Urothelium cell line (cell line): ENCODE measurements around the gene SDC1.
A peak's percentile ranks its signal among the peaks of the same experiment; 100 is the strongest.

Source experiments
- DNase-seq: peaks from one replicate; pipeline ENCODE4 v3.0.0; 2011; ENCODE audit warnings: low spot score, mixed read lengths
- FAIRE-seq: peaks from 2 replicates; lab custom pipeline; 2011; peaks lifted over from hg19 to GRCh38; lab: Jason Lieb, UNC

The SDC1 gene

GRCh38 chr2:20186078-20186854 is 38.7 kb downstream of the SDC1 start:
- DNase-seq (peak; percentile 51), FAIRE-seq (peak; percentile 23)

DNA sequence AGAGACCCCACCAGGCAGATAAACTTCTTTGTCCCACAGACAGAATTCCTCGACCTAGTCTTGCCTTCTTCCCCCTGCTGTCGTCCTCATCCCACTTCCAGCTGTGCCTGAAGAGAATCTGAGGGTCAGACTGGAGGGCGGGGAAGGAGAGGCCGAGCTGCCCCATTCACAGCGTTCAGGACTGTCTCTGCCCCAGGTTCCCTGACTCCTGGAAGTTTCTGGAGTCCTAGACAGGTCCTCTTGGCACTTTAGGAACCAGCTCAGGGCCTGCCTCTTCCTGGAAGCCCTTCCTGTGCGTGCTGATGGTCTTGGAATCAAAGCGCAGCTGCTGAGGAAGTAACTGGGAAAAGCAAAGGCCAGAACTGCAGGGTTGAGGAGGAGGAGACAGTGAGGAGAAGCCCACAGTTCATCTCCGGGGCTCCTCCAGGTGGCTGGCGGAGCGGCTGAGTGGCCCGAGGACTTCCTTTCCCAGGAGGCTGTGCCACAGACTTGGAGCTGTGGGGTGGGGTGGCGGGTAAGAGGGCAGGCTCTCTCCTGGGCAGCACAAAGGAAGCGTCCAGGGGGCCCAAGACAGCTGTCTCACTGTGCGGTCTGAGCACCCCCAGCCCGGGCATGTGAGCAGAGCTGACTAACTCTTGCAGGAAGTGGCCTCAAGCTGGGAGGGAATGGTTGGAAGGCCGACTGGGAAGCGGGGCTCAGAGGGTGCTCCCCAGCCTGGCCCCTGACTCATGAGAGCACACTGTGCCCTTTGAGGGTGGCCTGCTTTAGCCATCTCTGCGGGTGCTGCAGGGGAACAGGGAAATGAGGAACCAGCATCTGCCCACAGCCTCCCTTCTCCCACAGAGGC is 39.5 kb downstream of the SDC1 start:
- FAIRE-seq (no peak), DNase-seq (peak; percentile 32)

DNA sequence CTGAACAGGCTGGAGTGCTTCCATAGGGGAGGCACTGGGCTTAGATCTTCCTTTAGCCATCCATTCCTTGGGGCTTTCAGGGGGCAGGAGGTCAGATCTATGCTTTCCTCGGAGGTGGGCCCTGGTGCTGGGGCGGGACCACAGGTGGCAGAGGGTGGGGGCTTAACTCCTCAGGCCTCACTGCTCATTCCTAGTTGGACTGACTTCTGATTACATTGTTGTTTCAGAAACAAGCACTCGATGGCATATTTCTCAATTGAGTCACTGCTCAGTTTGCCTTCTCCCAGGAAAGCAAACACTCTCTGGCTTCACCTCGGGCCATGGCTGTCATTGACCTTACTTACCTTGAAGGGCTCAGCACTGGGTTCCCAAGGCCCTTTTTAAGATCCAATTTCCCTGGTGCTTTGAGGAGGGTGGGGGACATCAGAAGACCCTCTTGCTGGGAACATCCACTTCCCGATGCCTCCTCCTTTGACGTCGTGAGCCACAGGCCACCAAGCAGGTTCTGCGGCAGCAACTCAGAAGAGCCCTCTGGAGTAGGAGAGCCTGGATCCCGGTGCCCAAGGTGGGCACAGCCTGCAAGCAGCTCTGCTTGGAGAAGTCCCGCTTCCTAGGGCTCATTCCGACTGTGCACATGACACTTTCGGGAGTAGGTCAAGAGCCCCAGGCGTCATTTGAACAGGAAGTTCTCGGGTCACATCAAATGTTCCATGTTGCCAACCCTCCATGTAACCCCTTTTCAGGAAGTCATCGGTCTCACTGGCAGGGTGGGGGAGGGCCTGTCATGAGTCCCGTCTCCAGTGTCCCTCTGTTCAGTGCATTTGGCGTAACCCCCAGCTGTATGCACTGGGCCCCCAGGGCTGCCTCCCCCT is 40.6 kb downstream of the SDC1 start:
- DNase-seq (peak; percentile 74), FAIRE-seq (no peak)

DNA sequence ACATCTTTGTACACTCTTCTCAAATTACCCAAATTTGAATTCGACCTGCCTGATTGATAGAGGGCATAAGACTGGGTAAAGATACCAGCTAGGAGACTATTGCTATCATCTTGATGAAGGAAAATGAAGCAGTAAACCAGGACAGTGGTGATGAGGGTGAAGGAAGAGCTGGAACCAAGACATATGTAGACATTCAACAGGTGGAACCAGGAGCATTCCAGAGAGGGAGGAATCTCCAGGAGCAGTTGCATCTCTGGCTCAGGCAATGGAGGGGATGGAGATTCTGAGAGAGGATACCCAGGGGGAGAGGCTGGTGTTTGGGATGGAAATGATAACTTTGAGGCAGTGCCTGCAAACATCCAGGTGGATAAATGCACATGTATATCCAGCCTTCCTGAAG is 41.6 kb downstream of the SDC1 start:
- FAIRE-seq, result no peak

DNA sequence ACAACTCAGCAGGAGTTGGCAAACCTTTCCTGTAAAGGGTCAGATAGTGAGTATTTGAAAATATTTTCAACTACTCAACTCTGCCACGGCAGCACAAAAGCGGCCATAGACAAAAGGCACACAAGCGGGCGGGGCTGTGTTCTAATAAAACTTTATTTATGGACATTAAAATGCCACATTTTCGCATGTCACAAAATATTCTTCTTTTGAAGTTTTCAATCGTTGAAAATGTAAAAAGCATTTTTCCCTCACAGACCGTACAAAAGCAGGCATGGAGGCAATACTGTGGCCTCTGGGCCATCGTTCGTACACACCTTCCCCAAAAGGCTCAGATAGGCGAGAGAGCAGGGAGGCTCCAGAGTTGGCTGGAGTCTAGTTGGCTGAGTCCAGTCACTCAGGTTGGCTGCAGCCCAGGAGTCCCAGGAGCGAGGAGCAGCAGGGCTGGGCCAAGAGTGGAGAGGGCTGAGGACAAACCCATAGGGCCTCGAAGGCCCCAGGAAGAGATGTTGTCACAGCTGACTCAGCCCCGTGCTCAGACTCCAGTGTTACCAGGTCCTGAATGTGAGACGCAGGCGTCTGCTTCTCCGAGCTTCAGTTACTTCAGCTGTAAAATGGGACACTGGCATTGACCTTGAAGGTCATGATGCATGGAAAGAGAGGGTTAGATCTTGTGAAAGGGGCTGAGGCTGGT is 42.5 kb downstream of the SDC1 start:
- DNase-seq (peak; percentile 72), FAIRE-seq (no peak)

More for the DNA sequence above, 41.6 kb downstream of the SDC1 start:
- no peak for DNase-seq

DNA sequence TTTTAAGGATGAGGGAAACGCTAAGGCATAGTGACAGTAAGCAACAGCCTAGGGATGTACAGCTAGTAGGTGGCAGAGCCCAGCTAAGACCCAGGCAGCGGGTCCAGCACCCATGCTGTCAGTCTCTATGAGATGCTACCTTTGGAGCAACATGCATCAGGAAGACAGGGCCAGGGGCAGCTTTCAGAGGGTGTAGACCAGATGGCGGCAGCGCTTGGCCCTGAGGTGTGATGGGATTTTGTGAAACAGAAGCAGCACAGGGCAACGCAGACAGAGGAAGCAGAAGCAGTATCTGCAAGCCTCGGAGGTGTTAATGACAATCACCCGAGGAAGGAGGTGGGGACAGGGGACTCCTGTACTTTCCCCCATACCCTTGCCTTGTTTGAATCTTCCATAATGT is 43.2 kb downstream of the SDC1 start:
- FAIRE-seq, result no peak
- DNase-seq, result no peak

DNA sequence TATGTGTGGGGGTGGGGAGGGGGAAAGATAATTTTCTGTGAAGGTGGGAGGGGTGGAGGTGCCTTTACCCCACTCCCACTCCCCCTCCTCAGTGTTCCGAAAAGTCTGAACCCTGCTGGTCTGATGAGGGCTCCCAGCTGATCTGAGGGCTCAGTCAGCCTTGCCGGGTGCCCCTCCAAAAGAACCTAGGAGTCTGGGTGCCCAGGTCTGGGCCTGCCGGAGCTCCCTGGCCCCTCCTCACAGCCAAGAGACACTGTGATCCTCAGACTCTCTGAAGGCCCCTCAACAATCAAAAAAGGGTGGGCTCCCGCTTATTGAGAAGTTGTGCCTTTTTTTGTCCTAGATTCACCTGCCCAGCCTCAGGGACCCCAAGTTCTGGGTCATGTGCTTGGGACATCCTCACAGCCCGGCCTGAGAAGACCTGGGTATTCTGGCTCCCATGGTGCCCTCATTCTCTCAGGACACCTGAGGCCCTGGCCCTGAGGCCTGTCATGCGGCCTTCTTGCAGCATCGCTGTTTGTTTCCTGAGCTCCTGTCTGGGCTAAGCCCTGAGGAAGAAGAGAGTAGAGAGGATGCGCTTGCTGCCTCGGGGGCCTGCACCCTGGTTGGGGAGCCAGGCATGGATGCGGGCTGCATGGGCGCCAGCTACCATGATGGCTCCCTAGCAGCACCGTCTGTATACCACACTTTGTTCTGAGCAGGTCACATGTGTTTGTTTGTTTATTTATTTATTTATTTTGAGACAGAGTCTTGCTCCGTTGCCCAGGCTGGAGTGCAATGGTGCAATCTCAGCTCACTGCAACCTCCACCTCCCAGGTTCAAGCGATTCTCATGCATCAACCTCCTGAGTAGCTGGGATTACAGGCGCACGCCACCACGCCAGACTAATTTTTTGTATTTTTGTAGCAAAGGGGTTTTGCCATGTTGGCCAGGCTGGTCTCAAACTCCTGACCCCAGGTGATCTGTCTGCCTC is 44.0 kb downstream of the SDC1 start:
- DNase-seq (no peak), FAIRE-seq (no peak)

DNA sequence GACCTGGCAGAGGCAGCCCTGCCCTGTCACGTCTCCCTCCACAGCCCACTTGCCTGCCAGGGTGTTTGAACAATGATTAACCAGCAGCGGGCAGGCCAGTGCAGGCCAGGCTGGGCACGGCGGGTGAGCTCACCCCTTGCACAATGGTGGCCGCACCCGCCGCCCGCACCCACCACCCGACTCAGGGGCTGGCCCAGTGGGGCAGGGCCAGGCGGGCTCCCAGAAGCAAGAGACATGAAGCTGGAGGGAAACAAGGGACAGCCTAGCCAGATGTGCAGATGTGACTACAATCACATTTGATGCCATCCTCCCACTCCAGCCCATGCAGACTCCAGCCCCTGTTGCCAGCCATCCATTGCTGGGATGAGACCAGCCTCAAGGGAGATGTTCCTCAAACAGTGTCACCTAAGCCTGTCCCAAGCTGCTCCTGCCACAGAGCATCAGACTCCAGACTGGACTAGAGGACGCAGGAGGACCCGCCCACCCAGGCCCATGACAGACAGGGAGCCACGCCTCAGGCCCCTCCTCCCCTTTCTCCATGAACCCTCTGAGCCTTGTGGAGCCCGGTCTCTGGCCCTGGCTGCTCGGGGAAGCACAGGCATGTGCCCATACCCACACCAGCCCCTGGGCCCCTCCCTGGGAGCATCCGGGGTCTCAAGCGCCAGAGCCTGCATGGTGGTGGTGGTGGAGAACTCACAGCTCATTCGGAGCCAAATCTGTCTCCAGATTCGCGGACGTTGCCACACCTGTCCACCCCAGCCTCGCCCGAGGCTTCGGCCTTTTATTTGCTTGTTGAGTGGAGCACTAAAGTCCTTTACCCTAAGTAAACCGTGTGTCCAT is 45.0 kb downstream of the SDC1 start:
- FAIRE-seq (no peak), DNase-seq (no peak)

- DNase-seq, result no peak
- FAIRE-seq, result no peak
Measured at GRCh38 chr2:20179466-20179754, 45.5 kb downstream of the SDC1 start.

- FAIRE-seq (no peak), DNase-seq (no peak)
Measured at GRCh38 chr2:20178666-20179465, 46.1 kb downstream of the SDC1 start.

DNA sequence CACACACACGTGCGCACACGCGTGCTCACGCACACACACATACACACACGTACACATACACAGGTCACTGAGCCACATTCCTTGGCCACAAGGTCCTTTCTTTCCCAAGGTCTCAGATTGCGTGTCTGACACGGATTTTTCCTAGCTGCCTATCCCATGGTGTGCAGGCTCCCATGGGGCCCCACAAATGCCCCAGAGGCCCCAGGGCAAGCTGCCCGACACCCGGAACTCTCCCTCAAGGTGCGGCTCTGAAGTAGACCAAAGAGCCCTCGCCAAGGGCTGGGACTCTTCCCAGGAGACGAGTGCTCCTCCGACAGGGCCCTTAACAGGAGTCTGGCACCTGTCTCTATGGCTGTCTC is 46.7 kb downstream of the SDC1 start:
- FAIRE-seq (no peak), DNase-seq (no peak)

DNA sequence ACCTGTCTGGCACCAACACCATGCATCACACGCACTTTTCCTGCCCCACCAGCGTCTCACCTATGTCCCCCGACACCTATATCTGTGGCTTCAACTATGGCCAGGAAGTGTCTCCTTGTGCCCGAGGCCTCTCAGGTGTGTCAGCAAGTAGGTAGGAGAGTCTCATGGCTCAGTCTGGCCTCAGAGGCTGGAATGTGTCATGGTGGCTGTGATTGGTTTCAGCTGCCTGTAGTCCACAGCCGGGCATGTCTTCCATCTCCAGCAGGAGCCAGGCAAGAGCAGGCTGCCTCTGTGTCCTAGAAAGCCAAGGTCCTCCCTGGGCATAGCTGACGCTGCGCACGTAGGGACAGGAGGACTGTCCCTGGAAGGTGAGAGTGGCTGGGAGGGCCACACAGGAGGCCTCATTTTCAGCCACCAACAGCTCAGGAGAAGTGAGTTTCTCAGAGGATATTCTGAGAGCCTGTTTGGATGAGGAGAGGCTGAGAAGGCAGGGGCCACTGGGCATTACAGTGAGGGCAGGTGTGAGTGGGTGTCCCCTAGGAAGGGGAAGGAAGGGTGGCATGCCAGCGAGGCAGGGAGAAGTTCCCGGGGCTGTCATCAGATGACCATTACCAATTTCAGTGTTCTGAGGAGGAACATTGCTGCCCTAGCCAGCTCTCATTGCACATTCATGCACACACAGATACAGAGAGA is 47.2 kb downstream of the SDC1 start:
- FAIRE-seq, result peak; percentile 53
- DNase-seq, result no peak

- DNase-seq (no peak), FAIRE-seq (no peak)
Measured at GRCh38 chr2:20176760-20177159, 48.2 kb downstream of the SDC1 start.

DNA sequence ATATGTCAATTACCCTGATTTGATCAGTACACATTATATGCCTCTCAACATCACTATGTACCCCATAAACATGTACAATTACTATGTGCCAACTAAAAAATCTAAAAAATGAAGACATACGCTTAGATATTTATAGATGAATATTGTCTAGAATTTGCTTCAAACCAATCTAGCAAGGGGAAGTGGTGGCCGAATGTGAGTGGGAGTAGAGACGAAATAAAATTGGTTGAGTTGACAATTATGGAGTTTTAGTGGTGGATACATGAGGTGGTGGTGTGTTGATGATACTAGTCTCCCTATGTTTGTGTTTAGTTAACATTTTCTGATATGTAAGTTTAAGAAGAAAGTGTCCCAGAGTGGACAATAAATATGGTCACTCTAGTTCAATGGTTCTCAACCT is 49.0 kb downstream of the SDC1 start:
- FAIRE-seq, result no peak

GRCh38 chr2:20175267-20175666 is 49.7 kb downstream of the SDC1 start:
- FAIRE-seq, result no peak
- no peak for DNase-seq

More for the DNA sequence above, 49.0 kb downstream of the SDC1 start:
- no peak for DNase-seq

DNA sequence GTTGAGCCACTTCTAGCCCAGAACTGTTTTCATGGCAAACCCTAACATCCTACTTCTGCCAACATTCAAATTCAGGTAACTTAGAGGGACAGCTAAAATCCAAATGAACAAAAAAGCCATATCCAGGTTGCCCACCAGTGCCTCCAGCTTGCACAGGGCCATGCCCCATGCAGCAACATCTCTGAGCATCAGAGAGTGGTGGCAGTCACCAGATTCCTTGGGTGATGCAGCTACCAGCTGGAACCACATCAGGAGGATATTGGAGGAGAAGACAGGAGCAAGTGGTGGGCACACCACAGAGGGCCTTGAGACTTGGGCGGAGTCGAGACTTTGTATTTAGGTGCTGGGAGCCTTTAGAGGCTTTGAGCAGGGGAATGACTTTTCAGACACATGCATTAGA is 50.5 kb downstream of the SDC1 start:
- no peak for FAIRE-seq
- no peak for DNase-seq
